GM21529 (cell line): ENCODE results near the gene ANKRD23.
"Not testable (repeated sequence)": the region's sequence is repeated elsewhere in the genome, so short reads cannot be mapped to it uniquely, and the experiment has no call there.

Experiments
- ATAC-seq: cut with Tn5 transposase; IDR thresholded peaks from one replicate; pipeline ENCODE4 v1.9.1; 2021; ENCODE audit not compliant: unreplicated experiment

Gene ANKRD23

GRCh38 chr2:96801005-96801785 lies 42.6 kb downstream of the ANKRD23 start:
- ATAC-seq, result peak; percentile 84

GRCh38 chr2:96800061-96801004 lies 43.5 kb downstream of the ANKRD23 start:
- ATAC-seq, result peak; percentile 14

GRCh38 chr2:96799623-96799935 lies 44.2 kb downstream of the ANKRD23 start:
- no peak for ATAC-seq

GRCh38 chr2:96798733-96799622 lies 44.8 kb downstream of the ANKRD23 start:
- no peak for ATAC-seq

GRCh38 chr2:96797066-96797625 lies 46.7 kb downstream of the ANKRD23 start:
- ATAC-seq, result no peak

- ATAC-seq, result not testable (repeated sequence)
These were observed 47.3 kb downstream of the ANKRD23 start for GRCh38 chr2:96796497-96796896.

GRCh38 chr2:96795076-96795475 lies 48.7 kb downstream of the ANKRD23 start:
- ATAC-seq, result no peak

- no peak for ATAC-seq
These were observed 50.8 kb downstream of the ANKRD23 start for GRCh38 chr2:96792772-96793749.

- no peak for ATAC-seq
These were observed 54.6 kb downstream of the ANKRD23 start for GRCh38 chr2:96789245-96789617.

- no peak for ATAC-seq
These were observed 55.2 kb downstream of the ANKRD23 start for GRCh38 chr2:96788442-96789244.
